HEK293 (cell line): Measurements from ENCODE around the gene HOXC5.

Experiments
- BCL11A ChIP-seq: fragments of 450-650 bp; formaldehyde crosslinking; IDR thresholded peaks from 2 replicates; pipeline ENCODE4 v1.5.1; 2016; ENCODE audit warnings: low read depth, missing biosample characterization, missing genetic modification characterization
- CTCF ChIP-seq: fragments of 450-650 bp; formaldehyde crosslinking; IDR thresholded peaks from 2 replicates; pipeline ENCODE4 v1.5.1; 2016; ENCODE audit warnings: missing biosample characterization, missing genetic modification characterization
- EGR2 ChIP-seq: fragments of 450-650 bp; formaldehyde crosslinking; IDR thresholded peaks from 2 replicates; pipeline ENCODE4 v1.5.1; 2016; ENCODE audit warnings: low read depth, missing biosample characterization, missing genetic modification characterization
- KLF1 ChIP-seq: fragments of 450-650 bp; formaldehyde crosslinking; IDR thresholded peaks from 2 replicates; pipeline ENCODE4 v1.5.1; 2016; ENCODE audit warnings: missing biosample characterization, missing genetic modification characterization
- OSR2 ChIP-seq: fragments of 450-650 bp; formaldehyde crosslinking; IDR thresholded peaks from 2 replicates; pipeline ENCODE4 v1.5.1; 2016; ENCODE audit warnings: missing biosample characterization, missing genetic modification characterization
- PRDM4 ChIP-seq: fragments of 450-650 bp; formaldehyde crosslinking; IDR thresholded peaks from 2 replicates; pipeline ENCODE4 v1.5.1; 2017; ENCODE audit warnings: missing biosample characterization, missing genetic modification characterization
- PRDM6 ChIP-seq: fragments of 450-650 bp; formaldehyde crosslinking; IDR thresholded peaks from 2 replicates; pipeline ENCODE4 v1.5.1; 2017; ENCODE audit warnings: missing biosample characterization, missing genetic modification characterization
- REPIN1 ChIP-seq: fragments of 450-650 bp; formaldehyde crosslinking; IDR thresholded peaks from 2 replicates; pipeline ENCODE4 v1.5.1; 2017; ENCODE audit warnings: missing biosample characterization, missing genetic modification characterization, low read depth
- SP3 ChIP-seq: fragments of 450-650 bp; formaldehyde crosslinking; IDR thresholded peaks from 2 replicates; pipeline ENCODE4 v1.5.1; 2016; ENCODE audit warnings: missing biosample characterization, missing genetic modification characterization
- YY1 ChIP-seq: fragments of 450-650 bp; formaldehyde crosslinking; IDR thresholded peaks from 2 replicates; pipeline ENCODE4 v1.5.1; 2018; ENCODE audit warnings: missing biosample characterization, missing genetic modification characterization
- ZBTB11 ChIP-seq: fragments of 450-650 bp; formaldehyde crosslinking; conservative IDR thresholded peaks from 2 replicates; pipeline ENCODE4 v1.5.1; 2016; ENCODE audit warnings: low read depth, missing biosample characterization, missing genetic modification characterization
- ZBTB20 ChIP-seq: fragments of 450-650 bp; formaldehyde crosslinking; IDR thresholded peaks from 2 replicates; pipeline ENCODE4 v1.5.1; 2016; ENCODE audit warnings: missing biosample characterization, missing genetic modification characterization
- ZBTB48 ChIP-seq: fragments of 450-650 bp; formaldehyde crosslinking; IDR thresholded peaks from 2 replicates; pipeline ENCODE4 v1.5.1; 2016; ENCODE audit warnings: missing biosample characterization, missing genetic modification characterization
- ZFP37 ChIP-seq: fragments of 450-650 bp; formaldehyde crosslinking; IDR thresholded peaks from 2 replicates; pipeline ENCODE4 v1.5.1; 2016; ENCODE audit warnings: missing biosample characterization, missing genetic modification characterization
- ZNF214 ChIP-seq: fragments of 450-650 bp; formaldehyde crosslinking; IDR thresholded peaks from 2 replicates; pipeline ENCODE4 v1.5.1; 2017; ENCODE audit warnings: missing biosample characterization, mild to moderate bottlenecking, missing genetic modification characterization, borderline replicate concordance
- ZNF223 ChIP-seq: fragments of 450-650 bp; formaldehyde crosslinking; IDR thresholded peaks from 2 replicates; pipeline ENCODE4 v1.5.1; 2016; ENCODE audit warnings: missing biosample characterization, missing genetic modification characterization
- ZNF292 ChIP-seq: fragments of 450-650 bp; formaldehyde crosslinking; IDR thresholded peaks from 2 replicates; pipeline ENCODE4 v1.5.1; 2016; ENCODE audit warnings: low read depth, missing biosample characterization, missing genetic modification characterization, borderline replicate concordance
- ZNF311 ChIP-seq: fragments of 450-650 bp; formaldehyde crosslinking; IDR thresholded peaks from 2 replicates; pipeline ENCODE4 v1.5.1; 2017; ENCODE audit warnings: missing biosample characterization, missing genetic modification characterization, borderline replicate concordance
- ZNF324 ChIP-seq: fragments of 450-650 bp; formaldehyde crosslinking; IDR thresholded peaks from 2 replicates; pipeline ENCODE4 v1.5.1; 2016; ENCODE audit warnings: missing biosample characterization, missing genetic modification characterization
- ZNF404 ChIP-seq: fragments of 450-650 bp; formaldehyde crosslinking; IDR thresholded peaks from 2 replicates; pipeline ENCODE4 v1.5.1; 2017; ENCODE audit warnings: missing biosample characterization, missing genetic modification characterization
- ZNF426 ChIP-seq: fragments of 450-650 bp; formaldehyde crosslinking; IDR thresholded peaks from 2 replicates; pipeline ENCODE4 v1.5.1; 2017; ENCODE audit warnings: missing biosample characterization, missing genetic modification characterization, mild to moderate bottlenecking, inconsistent platforms, moderate library complexity
- ZNF433 ChIP-seq: fragments of 450-650 bp; formaldehyde crosslinking; IDR thresholded peaks from 2 replicates; pipeline ENCODE4 v1.5.1; 2016; ENCODE audit warnings: missing biosample characterization, missing genetic modification characterization, low read depth
- ZNF501 ChIP-seq: fragments of 450-650 bp; formaldehyde crosslinking; IDR thresholded peaks from 2 replicates; pipeline ENCODE4 v1.5.1; 2016; ENCODE audit warnings: missing biosample characterization, missing genetic modification characterization
- ZNF580 ChIP-seq: fragments of 450-650 bp; formaldehyde crosslinking; IDR thresholded peaks from 2 replicates; pipeline ENCODE4 v1.5.1; 2016; ENCODE audit warnings: missing biosample characterization, missing genetic modification characterization
- ZNF629 ChIP-seq: fragments of 450-650 bp; formaldehyde crosslinking; IDR thresholded peaks from 2 replicates; pipeline ENCODE4 v1.5.1; 2017; ENCODE audit warnings: missing biosample characterization, missing genetic modification characterization
- ZNF670 ChIP-seq: fragments of 450-650 bp; formaldehyde crosslinking; IDR thresholded peaks from 2 replicates; pipeline ENCODE4 v1.5.1; 2016; ENCODE audit warnings: missing biosample characterization, missing genetic modification characterization, low read depth
- ZNF768 ChIP-seq: fragments of 450-650 bp; formaldehyde crosslinking; IDR thresholded peaks from 2 replicates; pipeline ENCODE4 v1.5.1; 2018; ENCODE audit warnings: missing biosample characterization, mild to moderate bottlenecking, missing genetic modification characterization
- ZNF777 ChIP-seq: fragments of 450-650 bp; formaldehyde crosslinking; IDR thresholded peaks from 2 replicates; pipeline ENCODE4 v1.5.1; 2017; ENCODE audit warnings: missing biosample characterization, missing genetic modification characterization, borderline replicate concordance
- ZSCAN23 ChIP-seq: fragments of 450-650 bp; formaldehyde crosslinking; IDR thresholded peaks from 2 replicates; pipeline ENCODE4 v1.5.1; 2016; ENCODE audit warnings: missing biosample characterization, missing genetic modification characterization
- ZSCAN30 ChIP-seq: fragments of 450-650 bp; IDR thresholded peaks from 2 replicates; pipeline ENCODE4 v1.5.1; 2018; ENCODE audit warnings: missing biosample characterization, mild to moderate bottlenecking, missing genetic modification characterization, moderate library complexity

The HOXC5 gene

GRCh38 chr12:53989227-53990113 lies 43.4 kb upstream of the HOXC5 start (continued):
- TF ChIP-seq ZBTB20: peak; percentile 28; the same call in 1 of the 2 replicates
- TF ChIP-seq ZNF292 (tag by site-specific recombination): no peak
- peak; percentile 62; the same call in 1 of the 2 replicates for TF ChIP-seq ZNF768 (tag by site-specific recombination)
- no peak for TF ChIP-seq YY1 (tag by site-specific recombination)
- no peak for TF ChIP-seq ZNF580 (tag by site-specific recombination)
- peak; percentile 47; the same call in 1 of the 2 replicates for TF ChIP-seq ZBTB48 (tag by site-specific recombination)
- no peak for TF ChIP-seq ZNF501 (tag by site-specific recombination)
- TF ChIP-seq ZSCAN30: 0 out of 2 replicates have a peak, but pooled peaks have one; percentile 26
- no peak for TF ChIP-seq ZFP37 (tag by site-specific recombination)
- peak; percentile 13; the same call in 1 of the 2 replicates for TF ChIP-seq SP3
- no peak for TF ChIP-seq ZNF404 (tag by site-specific recombination)
- no peak for TF ChIP-seq REPIN1 (tag by site-specific recombination)
- no peak for TF ChIP-seq OSR2 (tag by site-specific recombination)
- TF ChIP-seq ZNF324 (tag by site-specific recombination): no peak
- TF ChIP-seq EGR2 (tag by site-specific recombination): peak; percentile 78
- TF ChIP-seq ZNF433 (tag by site-specific recombination): no peak
- no peak for TF ChIP-seq ZNF214
- TF ChIP-seq ZNF426 (tag by site-specific recombination): no peak
- TF ChIP-seq ZBTB11 (tag by site-specific recombination): peak; percentile 85; the same call in 1 of the 2 replicates
- no peak; the same call in 1 of the 2 replicates for TF ChIP-seq PRDM4 (tag by site-specific recombination)
- peak; percentile 85 for TF ChIP-seq PRDM6 (tag by site-specific recombination)
- TF ChIP-seq ZNF223 (tag by site-specific recombination): no peak
- TF ChIP-seq KLF1 (tag by site-specific recombination): no peak
- no peak for TF ChIP-seq ZNF670
- no peak for TF ChIP-seq BCL11A
- no peak for TF ChIP-seq ZNF311
- peak; percentile 66; the same call in 1 of the 2 replicates for TF ChIP-seq CTCF (tag by site-specific recombination)
- no peak for TF ChIP-seq ZNF777 (tag by site-specific recombination)
- TF ChIP-seq ZNF629 (tag by site-specific recombination): peak; percentile 28; the same call in 1 of the 2 replicates
- no peak for TF ChIP-seq ZSCAN23 (tag by site-specific recombination)
